ENCODE results near the gene VIPR1. TPM values are rescaled to one million over a fixed set of nuclear protein-coding genes. Genes with fewer than 3 reads are reported as not detected.
A peak's percentile ranks its signal among the peaks of the same experiment; 100 is the strongest.

Gene VIPR1
- total RNA-seq, 4 donors from 2014 or later = 121 to 565 (median 254) TPM

DNA sequence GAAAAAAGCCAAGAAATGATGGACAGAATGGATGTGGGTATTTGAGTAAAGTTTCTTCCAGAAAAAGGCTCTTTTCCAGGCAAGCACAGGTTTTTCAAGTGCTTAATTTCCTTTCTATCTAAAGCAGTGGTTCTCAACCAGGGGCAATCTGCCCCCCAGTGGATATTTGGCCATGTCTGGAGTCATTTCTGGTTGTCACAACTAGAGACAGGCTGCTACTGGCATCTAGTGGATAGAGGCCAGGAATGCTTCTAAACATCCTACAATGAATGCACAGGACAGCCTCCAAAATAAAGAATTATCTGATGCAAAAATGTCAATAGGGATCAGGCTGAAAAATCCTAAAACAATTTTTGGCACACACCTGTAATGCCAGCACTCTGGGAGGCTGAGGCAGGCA is 55.4 kb downstream of the VIPR1 start:
- intact Hi-C loops (cut with DNase I; ENCODE audit: low total_unique reads) = no loop called here
- H3K4me3 ChIP-seq = no peak overlapping the region
- H3K9me3 ChIP-seq = no peaks in the 10 kb centered on the region
- no peak for DNase-seq
- in situ Hi-C loops (cut with MboI; ENCODE audit: low pct_ligation_motif_present in 1 of 4, low pct_unique_long_range_greater_than_20kb in 1 of 4, low sequenced_read_pairs in 3 of 4) = no loop called here
- H3K27ac ChIP-seq = no peak overlapping the region
- no peaks in the 10 kb centered on the region for H3K27me3 ChIP-seq
- no peak for TF ChIP-seq EP300 (IDR thresholded peaks at IDR 0.05; ENCODE audit: low read depth)
- TF ChIP-seq, protein P1, sequence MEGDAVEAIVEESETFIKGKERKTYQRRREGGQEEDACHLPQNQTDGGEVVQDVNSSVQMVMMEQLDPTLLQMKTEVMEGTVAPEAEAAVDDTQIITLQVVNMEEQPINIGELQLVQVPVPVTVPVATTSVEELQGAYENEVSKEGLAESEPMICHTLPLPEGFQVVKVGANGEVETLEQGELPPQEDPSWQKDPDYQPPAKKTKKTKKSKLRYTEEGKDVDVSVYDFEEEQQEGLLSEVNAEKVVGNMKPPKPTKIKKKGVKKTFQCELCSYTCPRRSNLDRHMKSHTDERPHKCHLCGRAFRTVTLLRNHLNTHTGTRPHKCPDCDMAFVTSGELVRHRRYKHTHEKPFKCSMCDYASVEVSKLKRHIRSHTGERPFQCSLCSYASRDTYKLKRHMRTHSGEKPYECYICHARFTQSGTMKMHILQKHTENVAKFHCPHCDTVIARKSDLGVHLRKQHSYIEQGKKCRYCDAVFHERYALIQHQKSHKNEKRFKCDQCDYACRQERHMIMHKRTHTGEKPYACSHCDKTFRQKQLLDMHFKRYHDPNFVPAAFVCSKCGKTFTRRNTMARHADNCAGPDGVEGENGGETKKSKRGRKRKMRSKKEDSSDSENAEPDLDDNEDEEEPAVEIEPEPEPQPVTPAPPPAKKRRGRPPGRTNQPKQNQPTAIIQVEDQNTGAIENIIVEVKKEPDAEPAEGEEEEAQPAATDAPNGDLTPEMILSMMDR (IDR thresholded peaks at IDR 0.05) = peak in 1 of 5 experiments; percentile 8
- H3K36me3 ChIP-seq = peaks cover 0 to 64% (median 17%) of the 10 kb centered on the region in 4 donors
- no peaks in the 10 kb centered on the region for H3K4me1 ChIP-seq

- intact Hi-C loops (cut with DNase I; ENCODE audit: low total_unique reads) = no loop called here
- TF ChIP-seq EP300 (IDR thresholded peaks at IDR 0.05; ENCODE audit: low read depth) (no peak), POLR2A (IDR thresholded peaks at IDR 0.05) (no peak), POLR2AphosphoS5 (IDR thresholded peaks at IDR 0.05) (no peak)
- TF ChIP-seq, protein P1 (IDR thresholded peaks at IDR 0.05) = no peak
These were observed 59.8 kb downstream of the VIPR1 start for GRCh38 chr3:42562047-42562907.

DNA sequence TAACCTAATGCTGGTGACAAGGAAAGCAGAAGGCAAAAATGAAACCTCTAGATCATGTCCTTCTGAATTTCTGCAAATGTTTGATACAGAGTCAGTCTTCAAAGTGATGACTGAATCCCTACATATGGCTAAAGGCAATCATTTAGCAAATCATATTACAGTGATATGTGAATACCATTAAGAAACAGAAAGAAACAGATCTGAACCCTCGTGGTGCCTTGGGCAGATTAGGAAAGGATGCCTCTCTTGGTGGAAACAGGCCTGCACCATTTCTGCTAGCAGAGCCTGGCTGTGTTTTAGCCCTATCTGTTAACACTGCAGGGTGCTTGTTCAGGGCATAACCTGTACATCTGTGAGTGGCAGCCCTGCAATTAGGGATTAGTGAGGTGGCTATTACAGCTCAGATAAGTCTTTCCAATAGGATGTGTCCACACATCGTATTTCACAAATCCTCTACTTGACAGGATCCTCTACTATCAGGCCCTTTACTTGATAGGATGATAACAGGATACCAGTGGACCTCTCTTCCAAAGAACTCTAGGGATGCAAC is 67.2 kb downstream of the VIPR1 start:
- H3K27ac ChIP-seq = no peak overlapping the region
- H3K36me3 ChIP-seq = peaks cover 0 to 32% (median 2%) of the 10 kb centered on the region in 4 donors
- DNase-seq = no peak
- H3K9me3 ChIP-seq = no peaks in the 10 kb centered on the region
- H3K27me3 ChIP-seq = no peaks in the 10 kb centered on the region
- TF ChIP-seq EP300 (IDR thresholded peaks at IDR 0.05; ENCODE audit: low read depth) (no peak), POLR2AphosphoS5 (IDR thresholded peaks at IDR 0.05) (no peak), POLR2A (IDR thresholded peaks at IDR 0.05) (no peak)
- TF ChIP-seq, protein P1 (IDR thresholded peaks at IDR 0.05) = no peak
- no peak overlapping the region for H3K4me3 ChIP-seq
- in situ Hi-C loops (cut with MboI; ENCODE audit: low pct_ligation_motif_present in 1 of 4, low pct_unique_long_range_greater_than_20kb in 1 of 4, low sequenced_read_pairs in 3 of 4) = loop anchor here in 1 of 4 donors (10.0 kb wide), 1 partner anchor 175 kb away; no protein-coding TSS in a partner anchor
- WGBS, 2 donors (ENCODE audit: low coverage in 1 of 2) = 86 to 88% methylated on average over 1 to 2 of the region's 2 CpGs
- H3K4me1 ChIP-seq = no peaks in the 10 kb centered on the region
- intact Hi-C loops (cut with DNase I; ENCODE audit: low total_unique reads) = loop anchor here (1.0 kb wide), 1 partner anchor 13 kb away; no protein-coding TSS in a partner anchor

More at GRCh38 chr3:42562047-42562907, 59.8 kb downstream of the VIPR1 start:
- H3K36me3 ChIP-seq = peaks cover 0 to 55% (median 13%) of the 10 kb centered on the region in 4 donors
- H3K9me3 ChIP-seq = no peaks in the 10 kb centered on the region
- 74% methylated on average over 3 of the region's 3 CpGs; no CpG with 5 or more reads in 1 of the 2 donors for WGBS, 2 donors (ENCODE audit: low coverage in 1 of 2)
- no peaks in the 10 kb centered on the region for H3K27me3 ChIP-seq
- no peak for DNase-seq
- H3K27ac ChIP-seq = no peak overlapping the region
- in situ Hi-C loops (cut with MboI; ENCODE audit: low pct_ligation_motif_present in 1 of 4, low pct_unique_long_range_greater_than_20kb in 1 of 4, low sequenced_read_pairs in 3 of 4) = no loop called here
- H3K4me3 ChIP-seq = no peak overlapping the region
- H3K4me1 ChIP-seq = no peaks in the 10 kb centered on the region

DNA sequence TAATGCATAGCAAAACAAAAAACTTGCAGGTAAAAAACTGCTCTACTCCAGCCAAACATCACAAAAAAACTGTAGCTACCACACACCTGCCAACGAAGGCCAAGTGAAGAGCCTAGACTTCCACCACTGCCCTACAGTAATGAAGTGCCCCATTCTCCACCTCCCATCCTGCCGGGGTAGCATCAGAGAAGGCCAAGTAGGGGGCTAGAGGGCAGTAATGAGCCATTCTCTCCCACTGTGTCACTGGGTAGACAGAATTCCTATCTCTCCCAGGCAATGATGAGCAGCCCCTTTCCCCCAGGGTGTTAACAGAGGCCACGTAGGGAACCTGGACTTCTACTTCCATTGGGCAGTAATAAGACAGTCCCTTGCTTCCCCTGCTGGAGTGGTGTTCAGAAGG is 69.8 kb downstream of the VIPR1 start:
- Histone ChIP-seq H3K27ac (no peak overlapping the region), H3K36me3 (peaks cover 0 to 21% (median 2%) of the 10 kb centered on the region in 4 donors), H3K27me3 (no peaks in the 10 kb centered on the region), H3K4me3 (no peak overlapping the region), H3K4me1 (no peaks in the 10 kb centered on the region), H3K9me3 (no peaks in the 10 kb centered on the region)
- intact Hi-C loops (cut with DNase I; ENCODE audit: low total_unique reads) (no loop called here), in situ Hi-C loops (cut with MboI; ENCODE audit: low pct_ligation_motif_present in 1 of 4, low pct_unique_long_range_greater_than_20kb in 1 of 4, low sequenced_read_pairs in 3 of 4) (loop anchor here in 1 of 4 donors (10.0 kb wide), 1 partner anchor 173 kb away; no protein-coding TSS in a partner anchor)
- TF ChIP-seq POLR2AphosphoS5 (IDR thresholded peaks at IDR 0.05) (no peak), EP300 (IDR thresholded peaks at IDR 0.05; ENCODE audit: low read depth) (no peak), POLR2A (IDR thresholded peaks at IDR 0.05) (no peak)
- TF ChIP-seq, protein P1 (IDR thresholded peaks at IDR 0.05) = peak in 2 of 5 experiments; percentile 11 to 25
- peak; percentile 30 for DNase-seq
- WGBS, 2 donors (ENCODE audit: low coverage in 1 of 2) = 61 to 86% methylated on average over 1 to 3 of the region's 3 CpGs
